Measurements from ENCODE around the gene KIAA0513.

KIAA0513 gene

GRCh38 chr16:85027349-85027957, at the start of gene KIAA0513:
TSS of gene KIAA0513 (plus strand) at chr16:85027795. CDS start at chr16:85067072, 39,277 bp downstream.
- peak; percentile 56 for DNase-seq

DNA sequence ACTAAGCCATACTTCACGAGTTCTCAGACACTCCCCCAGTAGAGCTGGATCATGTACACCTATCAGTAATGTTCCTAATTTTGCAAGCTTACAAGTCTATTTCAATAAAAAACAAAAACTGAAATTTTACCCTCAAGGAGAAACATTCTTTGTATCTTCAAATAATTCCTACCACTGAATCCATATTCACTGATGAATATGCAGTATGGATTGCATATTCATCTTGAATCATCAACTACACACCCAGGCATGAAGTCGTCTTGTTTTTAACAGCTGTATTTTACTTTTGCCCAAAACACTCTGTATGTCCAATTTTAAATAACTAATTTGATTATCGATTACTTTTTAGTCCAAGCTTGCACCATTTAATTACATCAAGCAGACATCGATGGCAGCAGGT, 48.1 kb upstream of the KIAA0513 start:
- DNase-seq, result no peak

DNA sequence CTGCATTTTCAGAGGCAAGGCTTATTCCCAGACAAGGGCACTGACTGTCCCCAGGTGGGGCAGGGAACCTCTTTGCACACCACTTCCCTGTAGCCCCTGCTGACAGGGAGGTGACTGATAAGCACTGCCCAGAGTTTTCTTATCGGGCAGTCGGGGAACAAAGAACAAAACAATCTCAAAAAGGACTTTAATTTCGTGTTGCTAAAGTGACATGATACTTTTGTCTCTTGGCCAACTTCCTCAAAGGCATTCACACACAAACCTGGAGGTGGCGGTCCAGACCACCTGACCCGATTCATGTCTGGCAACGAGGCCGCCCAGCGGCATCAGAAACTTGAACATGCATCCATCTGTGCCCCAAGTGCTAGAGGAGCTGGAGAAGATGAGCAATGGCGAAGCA, 45.2 kb upstream of the KIAA0513 start:
- no peak for DNase-seq

- no peak for DNase-seq
These were observed 42.2 kb upstream of the KIAA0513 start for GRCh38 chr16:84985079-84986065.

- DNase-seq, result no peak
These were observed 41.5 kb upstream of the KIAA0513 start for GRCh38 chr16:84986102-84986501.

- DNase-seq, result no peak
These were observed 40.7 kb upstream of the KIAA0513 start for GRCh38 chr16:84986879-84987278.

DNA sequence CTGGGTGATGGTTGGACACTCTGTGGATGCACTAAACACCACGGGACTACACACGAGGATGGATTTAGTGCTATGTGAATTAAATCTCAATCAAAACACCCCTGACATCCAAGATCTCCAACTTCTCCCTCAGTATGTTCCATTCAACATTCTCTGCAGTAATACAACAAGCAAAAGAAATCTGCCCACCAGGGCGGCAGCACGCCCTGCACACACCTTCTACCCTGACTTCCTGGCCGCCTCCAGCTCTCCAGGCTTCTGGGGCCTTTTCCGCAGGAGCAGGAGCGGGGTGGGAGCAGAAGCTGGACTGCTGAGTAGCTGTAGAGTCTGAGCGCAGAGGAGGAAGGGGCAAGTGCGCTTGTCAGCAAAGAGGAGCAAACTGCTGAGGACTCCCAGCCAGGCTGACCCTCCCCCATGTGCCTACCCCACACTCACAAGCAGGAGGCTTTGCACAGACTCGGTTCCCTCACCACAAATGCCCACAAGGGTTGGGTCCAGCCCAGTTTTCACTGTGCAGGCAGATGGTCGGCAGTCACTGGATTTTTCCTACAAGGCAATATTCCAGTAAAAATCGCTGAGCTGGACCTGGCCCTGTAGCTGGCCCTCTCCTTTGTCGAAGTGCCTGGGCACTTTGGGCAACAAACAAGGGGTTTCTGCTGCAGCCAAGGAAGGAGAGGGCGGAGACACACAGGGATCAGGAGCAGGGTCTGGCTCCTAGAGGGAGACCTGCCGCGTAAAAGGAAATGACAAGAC, 39.1 kb upstream of the KIAA0513 start:
- DNase-seq, result no peak

DNA sequence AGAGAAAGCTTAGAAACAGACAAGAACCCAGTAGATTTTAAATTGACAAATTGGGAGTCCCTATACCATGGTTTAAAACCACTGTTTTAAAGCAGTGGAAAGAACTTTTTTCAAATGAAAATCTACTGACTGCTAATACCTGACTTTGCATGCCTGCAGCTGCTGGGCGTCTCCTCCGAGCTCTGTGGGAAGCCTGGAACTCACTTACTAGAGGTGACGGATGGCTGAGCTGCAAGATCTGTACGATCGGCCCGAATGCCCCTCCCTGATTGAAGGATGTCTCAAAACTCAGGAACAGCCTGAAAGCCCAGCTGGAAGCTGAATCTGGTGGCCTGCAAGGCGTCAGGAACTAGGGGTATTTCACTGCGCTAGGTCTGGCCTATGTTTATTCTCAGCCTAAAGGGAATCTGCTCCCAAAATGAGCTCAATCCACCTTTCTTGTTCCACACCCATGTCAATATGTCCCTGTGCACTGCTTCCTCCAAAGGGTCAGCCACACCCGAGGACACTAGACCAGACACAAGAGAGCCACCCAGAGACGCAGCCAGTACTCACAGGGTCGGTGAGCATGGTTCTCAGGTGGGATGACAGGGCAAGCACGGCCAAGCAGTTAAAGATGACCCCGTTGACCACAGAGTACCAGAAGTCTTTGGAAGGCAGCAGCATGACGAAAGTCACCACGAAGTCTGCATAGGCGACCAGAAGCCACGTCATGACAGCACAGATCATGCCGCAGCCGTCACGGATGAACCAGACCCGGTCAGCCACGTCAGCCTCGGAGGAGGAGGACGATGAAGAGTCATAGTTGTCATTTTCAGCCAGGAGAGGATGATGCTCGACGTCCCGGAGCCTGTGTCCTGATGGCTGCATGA, 37.6 kb upstream of the KIAA0513 start:
- no peak for DNase-seq

GRCh38 chr16:84990782-84991181, 36.8 kb upstream of the KIAA0513 start:
- DNase-seq, result no peak

DNA sequence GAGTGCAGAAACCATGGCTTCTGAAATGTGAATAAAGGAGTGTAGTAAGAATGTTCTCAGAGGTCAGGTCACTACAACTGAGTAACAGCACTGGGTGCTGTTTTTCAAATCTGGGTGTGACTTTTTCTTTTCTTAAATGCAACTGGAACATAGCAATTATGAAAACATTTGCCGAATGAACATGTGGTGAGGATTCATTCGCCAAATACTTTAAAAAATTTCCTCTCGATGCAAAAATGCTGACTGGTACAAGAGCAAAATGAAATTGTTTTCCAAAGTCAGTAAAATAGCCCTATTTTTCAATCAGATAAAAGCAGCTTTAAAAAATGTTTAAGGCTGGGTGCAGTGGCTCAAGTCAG, 34.9 kb upstream of the KIAA0513 start:
- no peak for DNase-seq

GRCh38 chr16:84993926-84994325, 33.7 kb upstream of the KIAA0513 start:
- no peak for DNase-seq

DNA sequence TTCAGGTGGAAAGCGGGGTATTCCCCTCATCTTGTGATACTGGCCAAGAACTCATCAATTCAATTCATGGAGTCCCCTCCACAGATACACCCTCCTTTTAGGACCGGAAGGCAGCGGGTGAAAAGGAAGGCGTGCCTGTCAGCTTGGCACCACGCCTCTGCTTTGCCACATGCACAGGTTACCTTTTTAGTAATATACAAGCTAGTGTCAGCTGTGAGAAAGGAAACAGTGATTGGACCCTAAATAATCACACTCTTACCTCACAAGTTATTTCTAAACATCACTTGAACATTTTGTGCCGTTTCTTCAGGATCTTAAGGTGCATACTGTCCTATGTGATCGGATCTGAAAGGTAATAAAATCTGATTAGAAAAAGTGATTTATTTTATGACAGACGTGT, 31.9 kb upstream of the KIAA0513 start:
- no peak for DNase-seq

DNA sequence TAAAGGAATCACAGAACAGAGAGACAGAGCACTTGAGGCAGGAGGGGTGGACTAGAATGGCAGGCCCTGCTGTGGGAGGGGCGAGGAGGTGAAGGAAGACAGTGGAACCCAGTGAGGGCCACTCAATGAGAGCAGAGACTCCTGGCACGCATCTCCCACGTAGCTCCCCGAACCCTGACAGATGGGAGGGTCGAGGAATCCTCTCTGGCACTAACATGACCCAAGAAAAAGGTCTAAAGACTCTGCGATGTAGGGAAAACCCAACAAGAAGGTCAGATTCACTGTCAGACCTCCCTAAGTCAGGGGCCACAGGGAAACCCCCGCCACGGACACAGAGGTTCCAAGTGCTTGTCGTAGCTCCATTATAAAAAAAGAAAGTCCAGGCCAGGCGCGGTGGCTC, 31.2 kb upstream of the KIAA0513 start:
- DNase-seq, result no peak

- DNase-seq, result no peak
These were observed 28.4 kb upstream of the KIAA0513 start for GRCh38 chr16:84999200-84999599.

- DNase-seq, result no peak
These were observed 27.6 kb upstream of the KIAA0513 start for GRCh38 chr16:84999857-85000480.

GRCh38 chr16:85002099-85002541, 25.5 kb upstream of the KIAA0513 start:
- no peak for DNase-seq

DNA sequence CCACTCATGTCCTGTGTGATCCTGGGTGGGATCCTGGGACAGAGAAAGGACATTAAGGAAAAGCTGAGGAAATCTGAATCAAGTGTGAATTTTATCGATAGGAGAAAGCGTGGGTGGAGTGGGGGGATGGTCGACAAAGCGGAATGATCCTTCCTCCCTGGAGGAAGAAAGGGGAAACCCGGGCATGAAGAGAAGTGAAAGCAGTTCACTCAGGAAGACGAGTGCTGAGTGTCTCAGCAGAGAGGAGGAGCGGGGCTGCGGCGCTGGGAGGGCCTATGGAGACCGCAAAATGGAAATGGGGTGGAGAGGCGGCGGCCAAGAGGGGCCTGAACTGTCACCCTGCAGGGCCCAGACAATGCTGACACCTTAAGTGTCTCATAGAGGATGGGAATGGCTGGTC, 25.0 kb upstream of the KIAA0513 start:
- DNase-seq, result no peak

DNA sequence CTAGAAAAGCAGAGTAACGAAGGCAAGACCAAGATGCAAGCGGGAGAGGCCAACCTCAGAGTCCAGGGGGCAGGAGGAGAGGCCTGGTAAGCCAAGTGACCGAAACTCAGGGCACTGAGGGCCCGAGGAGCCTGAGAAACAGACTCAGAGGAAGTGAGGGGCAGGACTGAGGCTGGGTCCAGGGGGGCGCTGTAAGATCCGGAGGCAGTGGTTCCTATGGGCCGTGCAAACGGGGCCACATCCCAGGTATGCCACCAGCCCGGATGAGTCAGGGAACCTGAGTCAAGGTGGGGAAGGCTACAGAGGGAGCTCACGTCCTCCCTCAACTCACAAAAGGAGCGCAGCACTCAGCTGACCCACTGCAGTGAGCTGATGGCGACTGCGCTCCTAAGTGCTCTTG, 24.5 kb upstream of the KIAA0513 start:
- no peak for DNase-seq

- DNase-seq, result no peak
These were observed 23.6 kb upstream of the KIAA0513 start for GRCh38 chr16:85003725-85004586.

DNA sequence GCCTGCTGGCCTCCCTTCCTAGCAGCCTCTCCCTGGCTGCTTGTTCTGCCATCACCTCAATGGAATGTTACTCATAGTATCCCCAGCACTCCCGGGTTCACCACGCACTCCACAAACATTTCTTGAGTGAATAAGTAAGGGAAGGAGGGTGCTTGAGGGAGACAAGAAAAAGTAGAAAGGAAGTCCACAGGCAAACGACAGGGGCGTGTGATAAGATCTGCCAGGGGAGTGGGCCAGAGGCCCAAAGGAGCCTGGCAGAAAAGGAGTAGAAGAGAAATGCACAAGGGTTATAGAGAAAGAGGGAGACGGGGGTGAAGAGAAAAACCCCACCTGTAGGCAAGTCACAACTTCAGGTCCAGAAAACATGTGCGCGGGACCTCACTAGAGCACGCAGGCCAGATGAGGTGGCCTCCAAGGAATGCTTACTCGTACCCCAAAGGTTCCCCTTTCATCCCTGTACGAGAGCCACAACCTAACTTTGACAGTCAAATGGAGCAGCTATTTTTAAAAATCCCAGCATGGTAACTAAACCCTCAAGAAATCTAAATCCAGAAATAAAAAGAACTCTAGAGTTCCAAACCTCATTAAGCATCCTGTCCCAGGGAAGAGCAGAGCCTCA, 22.9 kb upstream of the KIAA0513 start:
- DNase-seq, result no peak
